OCI-LY7 (cell line): ENCODE data around the gene FA2H. TPM values are rescaled to one million over a fixed set of nuclear protein-coding genes. Genes with fewer than 3 reads are reported as not detected.

ENCODE experiments used
- BruUV-seq: library from RNA; stranded (reverse); fragments of 400-500 nt; replicated peaks from 2 replicates; lab custom pipeline; 2021; lab: Mats Ljungman, UMichigan
- CTCF ChIA-PET: fragments of 300-600 bp; sonication (Branson Sonifier 250); formaldehyde crosslinking; loops from one replicate; lab custom pipeline; 2022; ENCODE audit warnings: antibody characterized with exemption; ENCODE audit not compliant: unreplicated experiment; lab: Charles Lee
- POLR2A ChIA-PET: fragments of 300-600 bp; sonication (Branson Sonifier 250); formaldehyde crosslinking; loops from one replicate; lab custom pipeline; 2022; ENCODE audit warnings: antibody characterized with exemption; lab: Charles Lee
- DNase-seq: peaks from one replicate; pipeline ENCODE4 v3.0.0-alpha.2; 2015; ENCODE audit warnings: low spot score
- H2AFZ ChIP-seq: fragments of 200-600 bp; sonication (generic), shearing (Covaris generic); 2 replicates; pipeline ENCODE4 v1.6.1; 2014; ENCODE audit warnings: mild to moderate bottlenecking, antibody characterized with exemption, low read length, moderate library complexity
- H3K27ac ChIP-seq: fragments of 200-600 bp; sonication (generic); 2 replicates; pipeline ENCODE4 v1.5.1; 2014; ENCODE audit warnings: mixed run types, low read depth, mild to moderate bottlenecking, moderate library complexity, low read length, inconsistent platforms; ENCODE audit not compliant: poor library complexity, severe bottlenecking
- H3K36me3 ChIP-seq: fragments of 200-600 bp; sonication (generic); 2 replicates; pipeline ENCODE4 v1.6.1; 2014; ENCODE audit warnings: mild to moderate bottlenecking, antibody characterized with exemption, low read length, moderate library complexity, mixed read lengths; ENCODE audit not compliant: insufficient read depth
- H3K4me1 ChIP-seq: fragments of 200-600 bp; sonication (generic); 2 replicates; pipeline ENCODE4 v1.5.1; 2014; ENCODE audit warnings: mild to moderate bottlenecking, low read length; ENCODE audit not compliant: insufficient read depth, poor library complexity, severe bottlenecking
- H3K4me2 ChIP-seq: fragments of 200-600 bp; sonication (generic); 2 replicates; pipeline ENCODE4 v1.6.1; 2014; ENCODE audit warnings: mild to moderate bottlenecking, low read length
- H3K4me3 ChIP-seq: fragments of 200-600 bp; sonication (generic); 2 replicates; pipeline ENCODE4 v1.5.1; 2014; ENCODE audit warnings: mild to moderate bottlenecking, low read depth, low read length; ENCODE audit not compliant: poor library complexity, severe bottlenecking
- H3K79me2 ChIP-seq: fragments of 200-600 bp; sonication (generic); 2 replicates; pipeline ENCODE4 v1.6.1; 2016; ENCODE audit warnings: low read depth, mild to moderate bottlenecking, low read length, moderate library complexity, mixed read lengths; ENCODE audit not compliant: insufficient read depth
- H3K9me2 ChIP-seq: fragments of 200-600 bp; sonication (generic); 2 replicates; pipeline ENCODE4 v1.6.1; 2016; ENCODE audit warnings: mild to moderate bottlenecking, low read length, mixed read lengths; ENCODE audit not compliant: insufficient read depth
- H3K9me3 ChIP-seq: fragments of 200-600 bp; sonication (generic); 2 replicates; pipeline ENCODE4 v1.6.1; 2014; ENCODE audit warnings: mild to moderate bottlenecking, mixed run types, low read length, mixed read lengths
- H4K20me1 ChIP-seq: fragments of 200-600 bp; sonication (generic); 2 replicates; pipeline ENCODE4 v1.6.1; 2014; ENCODE audit warnings: mild to moderate bottlenecking, antibody characterized with exemption, low read length, moderate library complexity, mixed read lengths; ENCODE audit not compliant: insufficient read depth
- CTCF ChIP-seq: fragments of 200-600 bp; sonication (generic); conservative IDR thresholded peaks from 2 replicates; pipeline ENCODE4 v1.5.1; 2014; ENCODE audit warnings: mild to moderate bottlenecking, antibody characterized with exemption, low read length, moderate library complexity, mixed read lengths
- EZH2phosphoT487 ChIP-seq: fragments of 200-600 bp; sonication (generic); IDR thresholded peaks from 2 replicates; pipeline ENCODE4 v1.6.1; 2018; ENCODE audit warnings: low read depth, borderline replicate concordance, mild to moderate bottlenecking, mixed run types, antibody characterized with exemption, low read length, moderate library complexity, mixed read lengths
- intact Hi-C: fragments of 100-400 bp; cut with micrococcal nuclease; formaldehyde crosslinking; loops from one replicate; pipeline ENCODE4 v1.10.0; 2022; ENCODE audit not compliant: unreplicated experiment
- total RNA-seq, 2 experiments: library from RNA; depleted of rRNA in 1 of 2; stranded (reverse); fragments of >200 nt in 1 of 2; shearing (Covaris generic) in 1 of 2; gene quantifications; 2 replicates each; pipeline ENCODE4 v1.2.3, GENCODE V29; 2014 to 2022

Gene FA2H
- total RNA-seq, 2 experiments from 2014 or later = 0.73 to 4.7 TPM

- H4K20me1 ChIP-seq = no peaks in the 10 kb centered on the region
- TF ChIP-seq CTCF (no peak), EZH2phosphoT487 (no peak)
- H3K9me2 ChIP-seq = no peaks in the 10 kb centered on the region
- H3K4me1 ChIP-seq = peaks cover 50% of the 10 kb centered on the region
- H3K9me3 ChIP-seq = no peaks in the 10 kb centered on the region
- BruUV-seq = TSS peak; percentile 58
- no peak for DNase-seq
- ChIA-PET CTCF (interaction anchor here (1.0 to 1.9 kb wide), 2 partner anchors 32 to 163 kb away, joined by 5 to 8 read pairs; partner anchors contain the start of gene RFWD3), POLR2A (interaction anchor here (0.9 to 3.2 kb wide), 3 partner anchors 32 to 285 kb away, joined by 3 to 20 read pairs (median 3); partner anchors contain the start of genes RFWD3 and WDR59)
- H3K27ac ChIP-seq = no peak overlapping the region
- peak overlapping the region; percentile 85 for H3K4me2 ChIP-seq
- no peaks in the 10 kb centered on the region for H3K36me3 ChIP-seq
- peaks cover 5% of the 10 kb centered on the region; the same call in 1 of the 2 replicates for H3K79me2 ChIP-seq
- intact Hi-C loops = loop anchor here (2.0 kb wide), 1 partner anchor 33 kb away; the partner anchor contains the start of gene RFWD3
- H2AFZ ChIP-seq = no peak overlapping the region; the same call in 1 of the 2 replicates
- peak overlapping the region; percentile 69 for H3K4me3 ChIP-seq
Measured at GRCh38 chr16:74699666-74700065, 75.0 kb downstream of the FA2H start.

GRCh38 chr16:74698222-74698621 lies 76.4 kb downstream of the FA2H start:
- H2AFZ ChIP-seq = peak overlapping the region; percentile 46; the same call in 1 of the 2 replicates
- POLR2A ChIA-PET = interaction anchor here (0.9 to 3.2 kb wide), 3 partner anchors 12 to 42 kb away, joined by 3 to 20 read pairs (median 5); partner anchors contain the start of gene RFWD3
- no peak for DNase-seq
- peak overlapping the region; percentile 69 for H3K4me3 ChIP-seq
- no peaks in the 10 kb centered on the region for H3K9me2 ChIP-seq
- no peak for TF ChIP-seq CTCF
- no peak for TF ChIP-seq EZH2phosphoT487
- peaks cover 5% of the 10 kb centered on the region; the same call in 1 of the 2 replicates for H3K79me2 ChIP-seq
- no peaks in the 10 kb centered on the region for H3K9me3 ChIP-seq
- H3K27ac ChIP-seq = no peak overlapping the region
- no peaks in the 10 kb centered on the region for H4K20me1 ChIP-seq
- H3K4me2 ChIP-seq = peak overlapping the region; percentile 85
- intact Hi-C loops = no loop called here
- BruUV-seq = no TSS peak
- H3K4me1 ChIP-seq = peaks cover 50% of the 10 kb centered on the region
- H3K36me3 ChIP-seq = no peaks in the 10 kb centered on the region
- CTCF ChIA-PET = interaction anchor here (1.9 kb wide), 1 partner anchor 165 kb away, joined by 5 read pairs; no protein-coding TSS in a partner anchor
